HG03108 (cell line): ENCODE results near the gene ZNF337.
"Not testable (repeated sequence)": the region's sequence is repeated elsewhere in the genome, so short reads cannot be mapped to it uniquely, and the experiment has no call there.

Source experiments
- ATAC-seq: cut with Tn5 transposase; IDR thresholded peaks from one replicate; pipeline ENCODE4 v1.9.1; 2021; ENCODE audit warnings: moderate library complexity; ENCODE audit not compliant: unreplicated experiment

Gene ZNF337

DNA sequence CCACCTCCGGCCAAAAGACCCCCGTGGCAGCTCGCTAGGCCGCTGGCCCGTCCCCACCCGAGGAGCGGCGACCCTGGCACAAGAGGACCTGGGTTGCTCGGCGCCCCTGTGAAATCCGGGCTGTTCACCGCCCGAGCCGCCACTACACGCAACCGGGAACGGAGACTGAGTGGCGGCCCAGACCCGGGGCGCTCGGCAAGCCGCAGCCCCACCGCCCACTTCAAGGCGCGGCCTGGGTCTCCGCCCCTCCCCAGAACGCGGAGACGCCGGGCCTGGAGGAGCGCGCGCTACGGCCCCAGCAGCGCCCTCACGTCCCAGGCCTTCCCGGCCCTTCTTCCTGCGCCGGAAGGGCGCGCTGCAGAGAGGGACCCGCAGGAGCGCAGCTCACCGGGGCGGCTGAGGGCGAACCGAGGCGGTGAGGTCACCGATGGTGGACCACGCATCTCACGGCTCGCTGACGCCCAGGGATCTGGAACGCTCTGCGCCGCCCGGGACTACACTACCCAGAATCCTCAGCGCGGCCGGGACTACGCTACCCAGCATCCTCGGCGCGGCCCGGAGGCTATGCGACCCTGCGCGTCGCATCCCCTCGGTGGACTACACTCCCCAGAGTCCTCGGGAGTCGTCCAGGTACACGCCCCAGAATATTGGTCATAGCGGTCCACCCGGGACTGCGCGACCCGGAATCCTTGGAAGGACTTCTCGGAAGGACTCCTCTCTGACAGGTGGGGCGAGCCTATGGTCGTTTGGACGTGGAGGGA lies at the start of gene ZNF337:
TSS of gene ZNF337 (minus strand) at position 483 of the 761 bp plus-strand sequence. CDS start 10,436 bp downstream, outside the sequence.
- ATAC-seq = peak; percentile 95

DNA sequence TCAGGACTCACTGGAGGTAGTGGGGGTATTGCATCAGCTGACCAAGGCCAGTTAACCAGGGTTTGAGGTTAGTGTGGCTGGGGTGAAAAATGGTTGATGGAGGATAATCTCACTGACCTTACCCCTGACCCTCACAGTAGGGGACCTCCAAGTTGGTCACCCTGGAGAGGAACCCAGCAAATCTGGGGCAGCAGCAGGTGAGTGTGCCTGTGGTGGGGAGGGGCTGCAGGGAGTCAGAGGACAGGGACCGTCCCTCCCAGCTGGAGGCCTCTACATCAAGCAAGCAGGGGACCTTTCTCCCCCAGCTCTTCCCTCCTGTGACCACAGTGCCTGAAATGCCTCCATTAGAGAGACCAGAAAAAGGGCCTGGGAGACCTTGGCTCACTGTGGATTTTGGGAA lies 49.1 kb upstream of the ZNF337 start:
- ATAC-seq = no peak

DNA sequence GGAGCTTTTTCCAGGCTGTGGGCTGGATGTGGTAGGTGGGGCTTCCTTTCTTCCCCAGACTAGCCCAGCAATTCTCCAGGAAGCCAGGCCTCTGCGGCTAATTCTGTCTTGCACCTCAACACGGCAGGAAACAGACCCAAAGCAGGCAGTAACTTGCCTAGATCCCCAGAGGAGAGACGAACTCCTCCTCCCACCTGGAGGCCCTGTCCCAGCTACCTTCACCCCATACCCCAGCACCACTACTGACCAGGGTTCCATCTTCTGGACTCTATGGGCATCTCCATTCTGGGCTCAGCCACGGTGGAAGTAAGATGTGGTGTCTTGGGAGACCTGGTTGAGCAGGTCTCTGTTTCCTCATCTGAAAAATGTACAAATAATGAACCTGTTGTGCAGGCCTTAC lies 48.4 kb upstream of the ZNF337 start:
- ATAC-seq = no peak

DNA sequence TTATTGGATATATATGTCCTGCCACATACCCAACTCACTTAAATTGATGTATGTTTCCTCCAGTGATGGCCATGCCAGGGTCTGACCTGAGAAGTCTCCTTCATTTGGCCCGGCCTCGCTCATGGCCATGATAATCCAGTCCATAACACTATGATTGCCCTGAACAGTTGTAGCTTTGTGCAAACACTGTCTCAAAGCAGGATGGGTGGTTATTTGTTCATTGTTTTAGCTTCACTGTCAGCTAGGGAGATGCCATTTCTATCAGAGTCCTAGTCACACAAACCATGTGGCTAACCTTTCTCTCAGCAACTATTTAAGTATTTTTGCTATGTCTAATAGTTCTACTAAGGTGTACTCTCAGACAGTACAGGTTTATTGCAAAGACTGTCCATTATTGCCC lies 47.6 kb upstream of the ZNF337 start:
- no peak for ATAC-seq

DNA sequence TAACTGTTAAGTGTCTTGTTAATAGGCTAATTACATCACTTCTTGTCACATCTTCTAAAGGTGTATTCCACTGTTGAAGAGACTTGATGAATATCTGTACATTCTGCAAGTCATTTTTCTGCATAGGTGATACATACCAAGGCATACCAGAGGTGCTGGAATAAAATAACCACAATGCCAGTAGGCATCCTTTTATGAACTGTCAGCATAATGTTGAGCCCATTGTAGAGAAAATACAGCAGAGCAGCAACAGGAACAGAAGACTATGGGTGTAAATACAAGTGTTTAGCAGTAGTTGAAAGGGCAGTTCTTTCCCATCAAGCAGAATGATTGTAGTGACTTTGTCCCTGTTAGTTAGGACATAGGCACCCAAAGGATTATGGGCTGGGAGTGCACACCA lies 44.4 kb upstream of the ZNF337 start:
- no peak for ATAC-seq

DNA sequence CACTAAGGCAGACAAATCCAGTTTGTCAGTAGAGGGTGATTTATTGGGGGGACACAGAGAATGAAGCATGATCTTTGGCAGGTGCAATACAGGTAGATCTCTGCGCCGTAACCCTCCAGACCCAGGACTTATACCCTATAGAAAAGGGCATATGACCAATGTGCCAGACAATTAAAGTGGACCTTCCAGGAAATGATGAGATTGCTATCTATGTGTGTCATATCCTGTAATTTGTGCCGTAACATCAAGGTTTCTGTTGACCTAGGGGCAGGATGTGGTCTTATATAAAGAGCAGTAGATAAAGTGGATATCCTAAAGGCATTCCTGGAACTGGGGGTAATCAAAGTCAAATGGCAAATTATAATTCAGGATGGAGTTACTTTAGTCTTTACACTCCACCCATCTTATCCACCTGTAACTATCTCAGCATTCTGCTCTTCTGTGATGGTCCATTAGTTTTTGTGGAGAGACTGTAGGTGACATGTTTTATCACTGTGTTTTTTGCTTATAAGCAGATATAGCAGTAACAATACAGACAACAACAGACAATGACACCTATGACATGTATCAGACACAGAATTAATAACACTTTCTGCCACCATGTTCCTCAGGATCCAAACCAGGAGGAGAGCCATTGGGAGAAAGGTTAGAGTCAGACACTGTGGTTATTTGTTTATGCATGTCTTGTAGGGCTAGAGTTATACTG lies 43.1 kb upstream of the ZNF337 start:
- ATAC-seq = no peak

DNA sequence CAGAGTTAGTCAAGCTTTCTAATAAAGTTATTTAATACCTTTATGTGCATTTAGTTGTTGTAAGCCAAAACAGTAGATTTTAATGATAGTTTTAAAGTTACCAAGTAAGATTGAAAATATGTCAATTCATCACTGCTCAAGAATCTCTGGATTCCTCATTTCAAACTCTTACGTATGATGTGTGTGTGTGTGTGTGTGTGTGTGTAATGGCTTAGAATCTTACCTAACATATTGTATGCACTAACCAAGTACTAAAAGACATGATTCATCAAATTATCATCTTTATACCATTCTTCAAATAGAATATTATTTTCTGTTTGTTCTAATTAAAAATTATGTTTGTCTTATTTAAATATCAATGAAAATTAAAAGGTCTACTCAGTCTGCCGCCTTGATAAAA lies 41.5 kb upstream of the ZNF337 start:
- ATAC-seq = no peak

DNA sequence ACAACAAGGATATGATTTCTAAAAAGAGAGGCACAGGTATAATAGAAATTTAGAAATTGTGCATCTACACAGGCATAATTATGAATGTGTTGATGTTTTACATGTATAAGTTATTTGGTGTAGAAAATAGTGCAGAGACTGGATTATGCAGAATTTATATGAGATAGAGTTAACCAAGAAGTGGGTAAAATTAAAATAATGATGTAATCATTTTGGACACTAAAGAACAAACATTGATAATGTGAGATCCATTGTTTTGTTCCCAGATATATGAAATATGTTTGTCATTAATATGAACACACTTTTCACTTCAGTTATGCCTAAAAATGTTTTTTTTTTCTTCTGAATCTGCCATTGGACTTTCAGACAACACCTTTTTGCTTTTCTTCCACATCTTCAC lies 37.2 kb upstream of the ZNF337 start:
- no peak for ATAC-seq

DNA sequence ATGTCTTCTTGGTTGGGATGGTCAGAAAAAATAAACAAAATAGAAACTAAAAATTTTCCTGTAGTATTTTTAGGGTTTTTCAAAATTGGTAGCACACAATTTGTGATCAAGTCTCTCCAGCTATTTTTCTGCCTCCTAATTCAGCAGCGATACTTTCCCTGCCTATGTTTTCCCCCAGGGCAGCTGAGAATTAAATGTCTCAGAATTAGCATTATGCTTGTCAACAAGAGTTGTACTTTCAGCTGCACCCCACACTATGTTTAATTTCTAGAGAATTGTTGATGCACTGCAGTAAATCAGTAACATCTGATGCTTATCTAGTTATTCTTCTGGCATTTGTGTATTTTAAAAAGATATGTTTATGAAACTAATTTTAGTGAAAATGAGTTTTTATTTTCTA lies 34.2 kb upstream of the ZNF337 start:
- no peak for ATAC-seq

DNA sequence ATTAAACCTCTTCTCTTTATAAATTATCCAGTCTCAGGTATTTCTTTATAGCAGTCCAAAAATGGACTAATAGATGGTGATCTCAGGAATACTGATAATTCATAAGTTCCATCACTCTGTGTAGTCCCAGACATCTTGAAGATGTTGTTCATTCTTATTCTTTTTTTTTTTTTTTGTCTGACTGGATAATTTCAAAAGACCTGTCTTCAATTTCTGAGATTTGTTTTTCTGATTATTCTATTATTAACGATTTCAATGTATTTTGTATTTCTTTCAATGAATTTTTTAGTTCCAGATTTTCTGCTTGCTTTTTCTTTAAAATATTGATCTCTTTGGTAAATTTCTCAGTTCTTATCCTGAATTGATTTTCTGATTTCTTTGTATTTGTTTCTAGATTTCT lies 29.7 kb upstream of the ZNF337 start:
- ATAC-seq = no peak

DNA sequence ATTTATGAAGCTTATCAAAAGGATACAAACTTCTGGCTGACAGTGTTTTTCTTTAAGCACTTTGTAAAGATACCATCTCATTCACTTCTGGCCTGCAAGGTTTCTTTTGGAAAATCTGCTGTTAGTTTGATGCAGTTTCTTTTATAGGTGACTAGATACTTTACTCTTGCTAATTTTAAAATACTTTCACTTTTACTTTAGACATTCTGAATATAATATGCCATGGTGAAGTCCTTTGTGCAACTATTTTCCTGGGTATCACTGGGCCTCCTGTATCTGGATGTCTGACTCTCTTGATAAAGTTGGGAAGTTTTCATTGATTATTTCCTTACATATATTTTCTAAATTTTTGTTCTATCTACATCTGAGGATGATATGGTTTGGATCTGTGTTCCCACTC lies 29.0 kb upstream of the ZNF337 start:
- no peak for ATAC-seq

DNA sequence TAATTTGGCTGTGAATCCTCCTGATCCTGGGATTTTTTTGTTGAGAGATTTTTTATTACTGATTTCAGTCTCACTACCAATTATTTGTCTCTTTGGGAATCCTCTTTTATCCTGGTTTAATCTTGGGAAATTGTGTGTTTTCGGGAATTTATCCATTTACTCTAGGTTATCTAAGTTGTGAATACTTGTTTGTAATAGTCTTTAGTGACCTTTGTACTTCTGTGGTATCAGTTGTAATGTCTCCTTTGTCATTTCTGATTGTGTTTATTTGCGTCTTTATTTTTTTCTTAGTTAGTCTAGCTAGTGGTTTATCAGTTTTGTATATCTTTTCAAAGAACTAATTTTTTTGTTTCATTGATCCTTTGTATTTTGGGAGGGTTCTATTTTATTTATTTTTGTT lies 27.3 kb upstream of the ZNF337 start:
- no peak for ATAC-seq

DNA sequence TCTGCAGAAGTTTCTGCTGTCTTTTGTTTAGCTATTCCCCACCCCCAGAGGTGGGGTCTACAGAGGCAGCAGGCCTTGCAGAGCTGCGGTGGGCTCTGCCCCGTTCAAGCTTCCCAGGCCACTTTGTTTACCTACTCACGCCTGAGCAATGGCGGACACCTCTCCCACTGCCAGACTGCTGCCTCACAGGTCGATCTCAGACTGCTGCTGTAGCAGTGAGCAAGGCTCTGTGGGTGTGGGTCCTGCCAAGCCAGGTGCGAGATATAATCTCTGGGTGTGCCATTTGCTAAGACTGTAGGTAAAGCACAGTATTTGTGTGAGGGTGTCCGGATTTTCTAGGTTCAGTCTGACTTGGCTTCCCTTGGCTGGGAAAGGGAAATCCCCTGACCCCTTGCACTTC lies 23.6 kb upstream of the ZNF337 start:
- ATAC-seq = no peak

DNA sequence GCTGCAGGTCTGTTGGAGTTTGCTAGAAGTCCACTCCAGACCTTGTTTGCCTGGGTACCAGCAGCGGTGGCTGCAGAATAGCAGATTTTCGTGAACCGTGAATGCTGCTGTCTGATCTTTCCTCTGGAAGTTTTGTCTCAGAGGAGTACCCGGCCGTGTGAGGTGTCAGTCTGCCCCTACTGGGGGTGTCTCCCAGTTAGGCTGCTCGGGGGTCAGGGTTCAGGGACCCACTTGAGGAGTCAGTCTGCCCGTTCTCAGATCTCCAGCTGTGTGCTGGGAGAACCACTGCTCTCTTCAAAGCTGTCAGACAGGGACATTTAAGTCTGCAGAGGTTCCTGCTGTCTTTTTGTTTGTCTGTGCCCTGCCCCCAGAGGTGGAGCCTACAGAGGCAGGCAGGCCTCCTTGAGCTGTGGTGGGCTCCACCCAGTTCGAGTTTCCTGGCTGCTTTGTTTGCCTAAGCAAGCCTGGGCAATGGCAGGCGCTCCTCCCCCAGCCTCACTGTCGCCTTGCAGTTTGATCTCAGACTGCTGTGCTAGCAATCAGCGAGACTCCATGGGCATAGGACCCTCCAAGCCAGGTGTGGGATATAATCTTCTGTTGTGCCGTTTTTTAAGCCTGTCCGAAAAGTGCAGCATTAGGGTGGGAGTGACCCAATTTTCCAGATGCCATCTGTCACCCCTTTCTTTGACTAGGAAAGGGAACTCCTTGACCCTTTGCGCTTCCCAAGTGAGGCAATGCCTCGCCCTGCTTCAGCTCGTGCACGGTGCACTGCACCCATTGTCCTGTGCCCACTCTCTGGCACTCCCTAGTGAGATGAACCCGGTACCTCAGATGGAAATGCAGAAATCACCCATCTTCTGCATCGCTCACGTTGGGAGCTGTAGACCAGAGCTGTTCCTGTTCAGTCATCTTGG lies 22.5 kb upstream of the ZNF337 start:
- ATAC-seq = not testable (repeated sequence)

DNA sequence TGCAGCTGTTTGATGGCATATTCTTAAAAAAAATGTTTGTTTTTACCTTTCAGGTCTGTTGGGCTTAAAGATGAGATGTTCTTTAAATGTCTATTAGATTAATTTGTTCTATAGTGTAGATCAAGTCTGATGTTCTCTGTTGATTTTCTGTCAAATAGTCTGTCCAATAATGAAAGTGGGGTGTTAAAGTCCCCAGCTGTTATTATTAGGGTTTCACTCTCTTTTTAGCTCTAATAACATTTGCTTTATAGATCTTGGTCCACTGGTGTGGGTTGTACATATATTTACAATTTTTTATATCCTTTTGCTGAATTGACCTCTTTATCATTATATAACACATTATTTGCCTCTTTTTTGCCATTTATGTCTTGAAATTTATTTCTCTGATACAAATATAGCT lies 11.0 kb upstream of the ZNF337 start:
- ATAC-seq = no peak

DNA sequence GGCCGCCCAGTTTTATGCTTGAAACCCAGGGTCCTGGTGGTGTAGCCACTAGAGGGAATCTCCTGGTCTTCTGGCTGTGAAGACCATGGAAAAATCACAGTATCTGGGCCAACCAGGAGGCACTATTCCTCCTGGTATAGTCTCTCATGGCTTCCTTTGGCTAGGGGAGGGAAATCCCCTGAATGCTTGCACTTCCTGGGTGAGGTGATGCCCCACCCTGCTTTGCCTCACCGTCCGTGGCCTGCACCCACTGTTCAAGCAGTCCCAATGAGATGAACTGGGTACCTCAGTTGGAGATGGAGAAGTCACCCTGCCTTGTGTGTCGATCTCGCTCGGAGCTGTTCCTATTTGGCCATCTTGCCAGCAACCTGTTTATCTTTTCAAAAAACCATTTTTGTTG lies 10.1 kb upstream of the ZNF337 start:
- ATAC-seq = no peak

DNA sequence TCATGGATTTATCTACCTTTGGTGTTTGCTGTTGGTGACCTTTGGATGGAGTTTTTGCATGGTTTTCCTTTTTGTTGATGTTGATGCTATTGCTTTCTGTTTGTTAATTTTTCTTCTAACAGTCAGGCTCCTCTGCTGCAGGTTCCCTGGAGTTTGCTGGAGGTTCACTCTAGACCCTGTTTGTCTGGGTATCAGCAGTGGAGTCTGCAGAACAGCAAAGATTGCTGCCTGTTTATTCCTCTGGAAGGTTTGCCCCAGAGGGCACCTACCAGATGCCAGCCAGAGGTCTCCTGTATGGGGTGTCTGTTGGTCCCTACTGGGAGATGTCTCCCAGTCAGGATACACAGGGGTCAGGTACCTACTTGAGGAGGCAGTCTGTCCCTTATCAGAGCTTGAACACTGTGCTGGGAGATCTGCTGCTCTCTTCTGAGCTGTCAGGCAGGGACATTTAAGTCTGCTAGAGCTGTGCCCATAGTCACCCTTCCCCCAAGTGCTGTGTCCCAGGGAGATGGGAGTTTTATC lies 9.2 kb upstream of the ZNF337 start:
- ATAC-seq = no peak

DNA sequence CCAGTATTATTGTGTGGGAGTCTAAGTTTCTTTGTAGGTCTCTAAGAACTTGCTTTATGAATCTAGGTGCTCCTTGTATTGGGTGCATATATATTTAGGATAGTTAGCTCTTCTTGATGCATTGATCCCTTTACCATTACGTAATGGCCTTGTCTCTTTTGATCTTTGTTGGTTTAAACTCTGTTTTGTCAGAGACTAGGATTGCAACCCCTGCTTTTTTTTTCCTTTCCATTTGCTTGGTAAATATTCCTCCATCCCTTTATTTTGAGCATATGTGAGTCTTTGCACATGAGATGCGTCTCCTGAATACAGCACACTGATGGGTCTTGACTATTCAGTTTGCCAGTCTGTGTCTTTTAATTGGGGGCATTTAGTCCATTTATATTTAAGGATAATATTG lies 7.7 kb upstream of the ZNF337 start:
- not testable (repeated sequence) for ATAC-seq

DNA sequence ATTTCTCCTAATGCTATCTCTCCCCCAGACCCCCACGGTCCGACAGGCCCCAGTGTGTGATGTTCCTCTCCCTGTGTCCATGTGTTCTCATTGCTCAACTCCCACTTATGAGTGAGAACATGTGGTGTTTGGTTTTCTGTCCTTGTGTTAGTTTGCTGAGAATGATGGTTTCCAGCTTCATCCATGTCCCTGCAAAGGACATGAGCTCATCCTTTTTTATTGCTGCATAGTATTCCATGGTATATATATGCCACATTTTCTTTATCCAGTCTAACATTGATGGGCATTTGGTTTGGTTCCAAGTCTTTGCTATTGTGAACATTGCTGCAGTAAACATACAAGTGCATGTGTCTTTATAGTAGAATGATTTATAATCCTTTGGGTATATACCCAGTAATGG lies 4.2 kb upstream of the ZNF337 start:
- not testable (repeated sequence) for ATAC-seq

DNA sequence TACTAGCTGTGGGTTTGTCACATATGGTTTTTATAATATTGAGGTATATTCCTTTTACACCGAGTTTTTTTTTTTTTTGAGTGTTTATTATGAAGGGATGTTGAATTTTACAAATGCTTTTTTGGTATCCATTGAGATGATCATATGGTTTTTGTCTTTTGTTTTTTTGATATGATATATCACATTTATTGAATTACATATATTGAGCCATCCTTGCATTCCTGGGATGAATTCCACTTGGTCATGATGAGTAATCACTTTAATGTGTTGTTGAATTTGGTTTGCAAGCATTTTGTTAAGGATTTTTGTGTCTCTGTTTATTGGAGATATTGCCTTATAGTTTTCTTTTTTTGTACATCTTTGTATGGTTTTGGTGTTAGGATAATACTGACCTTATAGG lies 3.3 kb upstream of the ZNF337 start:
- no peak for ATAC-seq

DNA sequence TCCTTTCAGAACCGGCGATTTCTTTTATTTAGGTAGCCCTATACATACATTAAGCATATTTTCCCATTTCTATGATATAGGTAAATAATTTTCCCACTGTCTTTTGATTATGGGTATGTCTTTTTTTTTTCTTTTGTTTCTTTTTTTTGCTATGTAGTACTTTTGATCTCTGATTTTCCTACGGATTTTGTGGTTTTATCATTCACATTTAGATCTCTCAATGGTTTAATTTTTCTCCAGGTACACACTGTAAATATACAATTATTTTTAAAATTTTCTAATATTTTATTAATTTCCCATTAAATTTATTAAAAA lies 436 bp upstream of the ZNF337 start:
- no peak for ATAC-seq
